HG02840 (cell line): Measurements from ENCODE around the gene CDKL5.
"Not testable (repeated sequence)": the region's sequence is repeated elsewhere in the genome, so short reads cannot be mapped to it uniquely, and the experiment has no call there.

Source experiments
- ATAC-seq: cut with Tn5 transposase; IDR thresholded peaks from one replicate; pipeline ENCODE4 v1.9.1; 2021; ENCODE audit warnings: mild to moderate bottlenecking, moderate library complexity, moderate number of reproducible peaks; ENCODE audit not compliant: unreplicated experiment, low FRiP score

The CDKL5 gene

GRCh38 chrX:18566748-18567147, 141.3 kb downstream of the CDKL5 start:
- ATAC-seq: no peak

GRCh38 chrX:18573556-18573955, 148.1 kb downstream of the CDKL5 start:
- no peak for ATAC-seq

GRCh38 chrX:18574591-18574990, 149.2 kb downstream of the CDKL5 start:
- ATAC-seq: no peak

- ATAC-seq: no peak
Observed at GRCh38 chrX:18575744-18576143, 150.3 kb downstream of the CDKL5 start.

- ATAC-seq: no peak
Observed at GRCh38 chrX:18577400-18577799, 152.0 kb downstream of the CDKL5 start.

- ATAC-seq: no peak
Observed at GRCh38 chrX:18578546-18578945, 153.1 kb downstream of the CDKL5 start.

DNA sequence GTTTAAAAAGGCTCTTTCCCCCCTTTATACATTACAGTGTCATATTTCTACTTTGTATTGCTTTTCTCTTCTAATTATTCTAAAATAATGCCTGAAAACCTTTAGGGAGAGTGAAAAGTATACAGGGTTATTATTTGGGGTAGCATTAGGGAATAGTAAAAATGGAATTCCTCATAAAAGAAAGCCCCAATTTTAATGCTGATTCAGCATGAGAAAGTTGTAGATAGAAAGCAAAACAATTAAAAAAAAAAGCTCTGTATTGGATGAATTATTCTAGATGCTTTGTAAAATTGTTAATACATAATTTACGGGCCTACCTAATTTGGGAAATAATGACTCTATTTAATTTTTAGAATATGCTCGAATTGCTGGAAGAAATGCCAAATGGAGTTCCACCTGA, 154.1 kb downstream of the CDKL5 start:
- ATAC-seq: no peak

- ATAC-seq: no peak
Observed at GRCh38 chrX:18582910-18583493, 157.6 kb downstream of the CDKL5 start.

- ATAC-seq: not testable (repeated sequence)
Observed at GRCh38 chrX:18589292-18589691, 163.9 kb downstream of the CDKL5 start.

- no peak for ATAC-seq
Observed at GRCh38 chrX:18591834-18592233, 166.4 kb downstream of the CDKL5 start.

DNA sequence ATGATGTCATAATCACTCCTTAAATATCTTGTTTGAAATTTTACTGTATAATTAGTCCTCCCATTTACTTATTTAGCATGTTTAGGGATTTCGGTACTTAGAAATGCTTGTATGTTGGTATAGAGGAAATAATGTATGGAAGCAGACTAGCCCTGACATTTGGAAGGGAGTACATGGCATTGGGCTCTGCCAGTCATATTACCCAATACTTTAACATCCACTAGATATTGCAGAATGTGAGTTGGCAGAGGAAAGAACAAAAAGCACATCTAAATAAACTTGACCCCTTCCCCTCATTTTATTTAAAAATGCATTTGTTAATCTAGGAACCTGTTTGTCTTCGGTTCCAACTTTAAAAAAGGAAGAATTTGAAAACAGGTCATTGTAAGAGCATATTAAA, 168.7 kb downstream of the CDKL5 start:
- ATAC-seq: no peak

DNA sequence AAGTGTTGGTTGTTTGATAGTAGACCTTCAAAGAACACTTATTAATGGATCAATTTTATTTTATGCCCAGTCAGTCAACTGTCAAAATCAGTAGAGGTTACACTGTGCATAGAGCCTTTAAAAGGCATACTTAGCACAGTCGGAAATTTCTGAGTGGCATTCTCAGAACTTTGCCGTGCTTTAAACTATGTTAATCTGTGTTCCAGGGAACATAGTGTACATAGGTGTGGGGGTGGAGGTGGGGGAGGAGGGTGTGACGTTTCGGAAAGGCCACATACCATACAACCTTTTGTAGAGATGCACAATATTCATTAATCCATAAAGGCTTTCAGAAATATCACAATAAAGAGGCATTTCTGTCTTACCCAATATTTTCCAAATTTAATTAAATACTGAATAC, 170.7 kb downstream of the CDKL5 start:
- no peak for ATAC-seq

- ATAC-seq: no peak
Observed at GRCh38 chrX:18598413-18598812, 173.0 kb downstream of the CDKL5 start.

- ATAC-seq: no peak
Observed at GRCh38 chrX:18607966-18608365, 182.6 kb downstream of the CDKL5 start.

- ATAC-seq: no peak
Observed at GRCh38 chrX:18613930-18614639, 188.7 kb downstream of the CDKL5 start.

GRCh38 chrX:18616688-18617406, 191.4 kb downstream of the CDKL5 start:
- ATAC-seq: no peak

DNA sequence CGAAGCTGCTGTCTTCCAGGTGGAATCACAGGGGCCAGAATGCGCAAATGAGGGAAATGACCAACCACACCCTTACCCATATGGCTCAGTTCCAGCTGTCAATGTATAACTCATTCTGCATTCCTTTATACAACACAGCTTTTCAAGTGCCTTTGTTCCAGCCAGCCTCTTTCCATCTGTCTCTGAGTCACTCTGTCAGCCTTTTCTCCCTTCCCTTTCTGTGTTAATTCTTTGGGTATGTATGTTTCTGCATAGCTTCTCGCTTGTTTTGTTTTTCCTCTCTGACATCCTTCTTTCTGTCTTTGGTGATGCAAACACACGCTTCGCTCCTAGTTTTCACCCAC, 192.0 kb downstream of the CDKL5 start:
- ATAC-seq: no peak

DNA sequence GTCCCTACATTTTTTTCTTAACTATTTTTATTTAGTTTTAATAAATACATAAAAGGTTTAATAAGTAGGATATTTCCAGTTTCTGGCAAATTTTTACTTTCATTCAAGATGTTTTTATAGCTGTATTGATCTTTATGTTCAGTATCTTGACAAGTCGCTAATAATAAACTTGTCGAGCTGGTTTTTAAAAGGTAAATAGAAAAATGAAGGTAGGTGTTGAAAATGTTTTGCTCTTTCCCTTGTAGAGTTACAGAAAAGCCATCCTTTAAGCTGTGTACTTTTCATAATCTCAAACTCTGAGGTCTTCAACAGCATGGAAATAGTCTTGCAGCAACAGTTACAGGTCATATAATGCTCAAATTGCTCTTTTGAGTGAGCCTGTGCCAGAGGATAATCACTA, 193.9 kb downstream of the CDKL5 start:
- no peak for ATAC-seq

GRCh38 chrX:18620349-18620748, 194.9 kb downstream of the CDKL5 start:
- no peak for ATAC-seq

DNA sequence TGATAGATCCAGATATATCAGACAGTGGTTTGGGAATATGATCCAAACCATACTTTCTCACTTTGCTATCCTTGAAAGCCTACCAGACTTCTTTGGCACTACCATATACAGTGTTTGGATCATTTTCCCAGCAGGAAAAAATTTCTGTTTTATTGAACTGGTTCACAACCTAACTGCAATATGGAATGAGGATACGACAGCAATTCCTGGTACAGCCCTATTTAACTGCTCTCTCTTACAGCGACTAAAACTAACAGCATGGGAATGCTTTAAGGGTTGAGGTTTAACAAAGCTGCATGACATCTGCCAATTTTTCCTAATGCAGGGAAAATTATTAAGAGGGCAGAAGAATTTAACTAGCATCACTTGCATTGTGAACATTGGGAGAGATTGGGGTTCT, 199.2 kb downstream of the CDKL5 start:
- ATAC-seq: no peak

DNA sequence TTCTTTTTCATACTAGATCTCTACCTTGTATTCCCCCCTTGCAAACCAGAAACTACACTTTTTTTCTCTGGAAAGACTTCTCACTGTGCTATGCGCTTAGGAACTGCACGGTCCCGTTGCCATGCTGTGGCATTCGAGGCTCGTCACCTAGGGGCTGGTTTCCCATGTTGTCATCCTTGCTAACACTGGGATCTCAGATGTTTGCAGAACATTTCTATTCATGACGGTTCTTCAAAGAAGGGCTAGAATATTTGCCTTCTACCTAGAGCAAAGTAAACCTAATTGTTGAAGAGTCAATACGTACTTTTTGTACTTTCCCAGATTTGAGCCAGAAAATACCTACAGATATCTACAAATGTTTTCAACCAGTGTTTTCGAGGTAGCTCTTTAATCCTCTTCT, 205.5 kb downstream of the CDKL5 start:
- no peak for ATAC-seq

DNA sequence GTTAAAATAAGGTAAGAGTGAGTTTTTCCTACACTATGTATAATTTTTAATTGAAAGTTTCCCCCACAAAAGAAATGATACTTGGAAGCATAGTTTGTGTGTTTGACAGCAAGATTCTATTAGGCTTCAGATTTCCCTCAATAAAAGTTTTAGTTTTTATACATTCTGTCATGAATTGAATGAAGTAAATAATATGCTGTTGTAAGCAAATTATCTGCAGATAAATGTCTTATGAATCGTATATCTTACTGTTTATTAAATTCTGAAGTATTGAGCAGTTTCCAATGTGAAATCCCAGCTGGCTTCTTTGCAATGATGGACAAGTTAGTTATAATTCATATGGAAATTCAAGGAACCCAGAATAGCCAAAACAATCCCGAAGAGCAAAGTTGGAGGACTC, 213.0 kb downstream of the CDKL5 start:
- ATAC-seq: no peak
